Activated gamma-delta T cell treated with anti-CD3 and anti-CD28 coated beads, Interleukin-2, amount 50 U/mL, for 16 hours (primary cell): ENCODE data around the gene ZSCAN20.
"Not testable (repeated sequence)": the region's sequence is repeated elsewhere in the genome, so short reads cannot be mapped to it uniquely, and the experiment has no call there.

Experiments
- DNase-seq: peaks from one replicate; pipeline ENCODE4 v3.0.0-alpha.2; 2020; ENCODE audit warnings: low read depth

The ZSCAN20 gene

GRCh38 chr1:33488624-33489023 lies 16.2 kb downstream of the ZSCAN20 start:
- no peak for DNase-seq

- no peak for DNase-seq
These were observed 22.5 kb downstream of the ZSCAN20 start for GRCh38 chr1:33494929-33495328.

- no peak for DNase-seq
These were observed 25.0 kb downstream of the ZSCAN20 start for GRCh38 chr1:33497410-33497809.

- DNase-seq, result no peak
These were observed 28.1 kb downstream of the ZSCAN20 start for GRCh38 chr1:33500547-33500946.

GRCh38 chr1:33501309-33501708 lies 28.9 kb downstream of the ZSCAN20 start:
- no peak for DNase-seq

GRCh38 chr1:33501774-33502173 lies 29.3 kb downstream of the ZSCAN20 start:
- DNase-seq, result no peak

DNA sequence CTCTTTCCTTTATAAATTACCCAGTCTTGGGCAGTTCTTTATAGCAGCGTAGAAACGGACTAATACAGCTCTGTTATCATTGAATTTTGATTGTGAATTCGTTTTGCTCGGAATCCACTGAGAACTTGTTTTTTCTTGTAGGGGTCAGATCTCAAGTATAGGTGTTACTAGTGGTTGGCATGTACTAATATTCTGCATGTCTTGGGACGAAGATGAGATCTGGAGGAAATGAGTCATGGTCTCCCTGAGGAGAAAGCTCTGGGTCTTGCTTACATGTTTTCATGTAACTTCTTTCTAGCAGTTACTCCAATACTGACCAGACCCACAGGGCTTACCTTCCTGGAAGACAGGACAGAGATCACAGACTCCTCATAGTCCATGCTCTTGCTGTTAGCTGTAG lies 30.3 kb downstream of the ZSCAN20 start:
- no peak for DNase-seq

GRCh38 chr1:33503506-33503905 lies 31.1 kb downstream of the ZSCAN20 start:
- DNase-seq, result no peak

GRCh38 chr1:33507661-33508060 lies 35.2 kb downstream of the ZSCAN20 start:
- no peak for DNase-seq

GRCh38 chr1:33508151-33508550 lies 35.7 kb downstream of the ZSCAN20 start:
- no peak for DNase-seq

GRCh38 chr1:33509276-33509675 lies 36.8 kb downstream of the ZSCAN20 start:
- DNase-seq, result not testable (repeated sequence)

DNA sequence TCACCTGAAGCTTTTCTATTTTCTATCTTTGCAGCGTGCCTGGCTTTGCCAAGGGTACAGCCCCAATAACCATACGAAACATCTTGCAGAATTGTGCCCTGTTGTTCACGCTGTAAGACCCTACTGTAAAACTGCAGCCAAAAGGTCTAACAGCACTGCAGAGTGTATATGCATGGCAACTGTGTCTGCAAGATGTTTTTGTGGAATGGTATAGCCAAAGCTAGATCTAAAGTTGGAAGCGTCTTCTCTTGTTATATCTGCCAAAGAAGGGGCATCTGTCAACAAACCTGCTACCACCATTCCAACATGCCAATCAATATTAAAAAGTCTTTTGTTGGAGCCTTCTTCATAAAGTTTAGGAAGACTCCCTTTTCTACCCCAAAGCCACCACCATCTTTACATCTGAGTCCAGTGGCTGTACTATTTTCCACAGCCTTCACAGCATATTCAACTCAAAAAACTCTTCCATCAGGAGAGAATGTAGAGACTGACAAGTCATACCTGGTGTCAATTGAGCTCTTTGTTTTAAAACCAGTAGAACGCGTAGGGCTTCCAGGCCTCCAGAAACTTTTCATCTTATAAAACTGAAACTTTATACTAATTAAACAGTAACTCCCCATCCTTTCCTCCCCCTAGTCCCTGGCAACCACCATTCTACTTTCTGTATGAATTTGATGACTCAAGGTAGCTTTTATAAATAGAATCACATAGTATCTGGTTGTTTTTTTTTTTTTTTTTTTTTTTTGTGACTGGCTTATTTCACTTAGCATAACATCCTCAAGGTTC lies 40.0 kb downstream of the ZSCAN20 start:
- DNase-seq, result no peak

- no peak for DNase-seq
These were observed 42.7 kb downstream of the ZSCAN20 start for GRCh38 chr1:33515112-33515511.

GRCh38 chr1:33515607-33516006 lies 43.2 kb downstream of the ZSCAN20 start:
- no peak for DNase-seq

DNA sequence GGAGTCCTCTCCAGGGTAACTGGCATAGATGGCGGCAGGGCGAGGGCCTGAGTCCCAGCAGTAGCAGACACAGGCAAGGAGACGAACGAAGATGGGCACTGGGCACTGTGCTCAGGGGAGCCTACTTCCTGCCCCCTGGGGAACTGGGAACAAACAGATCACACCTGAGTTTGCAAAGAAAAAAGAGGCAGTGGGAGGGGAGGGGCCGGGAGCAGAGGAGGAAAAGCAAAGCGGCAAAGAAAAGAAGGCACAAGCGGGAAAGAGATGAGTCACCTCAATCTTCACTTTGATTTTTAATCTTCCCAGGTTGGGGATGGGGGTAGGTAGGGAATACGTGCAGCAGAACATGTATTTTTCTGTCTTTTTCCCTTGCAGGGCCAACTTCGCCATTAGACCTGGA lies 44.0 kb downstream of the ZSCAN20 start:
- DNase-seq, result no peak

DNA sequence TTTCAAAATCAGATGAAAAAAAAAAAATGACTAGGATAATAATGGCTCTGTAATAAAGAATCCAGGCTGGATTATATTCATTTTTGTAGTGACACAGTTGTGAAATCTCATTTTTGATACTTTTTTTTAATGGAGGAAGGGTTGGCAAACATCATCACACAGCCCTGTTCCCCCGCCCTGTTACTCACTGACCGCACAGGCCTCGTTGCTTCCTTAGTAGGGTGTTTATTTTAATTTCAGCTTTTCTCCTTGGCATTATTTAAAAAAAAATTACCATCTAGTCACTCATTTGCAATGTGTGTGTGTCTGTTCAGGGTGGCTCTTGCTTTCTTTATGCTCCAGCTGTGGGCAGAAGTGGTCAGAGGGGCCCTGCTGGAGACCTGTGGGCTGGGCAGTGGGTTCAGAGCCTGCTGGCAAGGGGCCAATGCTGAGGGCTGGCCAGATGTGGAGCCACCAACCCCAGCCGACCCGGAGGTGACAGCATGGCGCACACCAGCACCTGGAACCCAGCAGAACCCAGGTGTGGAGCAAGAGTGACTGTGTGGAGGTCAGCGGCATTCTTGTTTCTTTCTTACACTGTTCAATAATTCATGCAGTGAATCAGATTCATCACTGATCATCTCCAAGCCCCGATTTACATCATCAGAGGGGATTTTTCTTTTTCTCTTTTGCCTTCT lies 44.6 kb downstream of the ZSCAN20 start:
- no peak for DNase-seq

DNA sequence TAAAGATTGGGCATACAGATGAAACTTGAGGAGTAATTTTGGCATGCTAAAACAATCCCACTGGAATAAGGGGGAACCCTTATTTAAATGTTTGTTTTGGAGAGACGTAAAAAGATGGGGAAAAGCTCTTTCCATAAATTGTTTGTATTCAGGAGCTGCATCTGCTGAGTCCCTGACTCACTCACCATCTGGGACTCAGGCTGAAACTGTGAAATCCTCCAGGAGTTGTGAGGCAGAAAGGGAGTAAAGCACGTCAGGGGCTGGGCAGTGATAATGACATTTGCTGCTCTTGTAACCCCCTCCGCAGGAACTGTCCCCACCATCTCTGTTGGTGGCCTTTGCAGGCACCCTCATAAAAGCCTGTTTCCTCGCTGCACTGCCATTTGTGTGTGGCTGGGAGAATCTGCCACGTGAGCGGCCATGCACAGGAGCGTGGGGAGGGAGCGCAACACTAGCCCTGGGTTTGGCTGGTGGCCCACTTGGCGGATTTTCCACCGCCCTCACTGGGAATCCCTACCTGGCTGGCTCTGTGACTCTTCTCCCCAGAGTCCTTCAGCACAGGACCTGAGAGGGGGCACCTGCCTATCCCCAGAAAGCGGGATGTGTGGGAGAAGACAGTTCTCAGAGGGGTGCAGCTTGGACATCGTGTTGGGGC lies 45.3 kb downstream of the ZSCAN20 start:
- no peak for DNase-seq

- DNase-seq, result no peak
These were observed 46.9 kb downstream of the ZSCAN20 start for GRCh38 chr1:33519240-33519884.

DNA sequence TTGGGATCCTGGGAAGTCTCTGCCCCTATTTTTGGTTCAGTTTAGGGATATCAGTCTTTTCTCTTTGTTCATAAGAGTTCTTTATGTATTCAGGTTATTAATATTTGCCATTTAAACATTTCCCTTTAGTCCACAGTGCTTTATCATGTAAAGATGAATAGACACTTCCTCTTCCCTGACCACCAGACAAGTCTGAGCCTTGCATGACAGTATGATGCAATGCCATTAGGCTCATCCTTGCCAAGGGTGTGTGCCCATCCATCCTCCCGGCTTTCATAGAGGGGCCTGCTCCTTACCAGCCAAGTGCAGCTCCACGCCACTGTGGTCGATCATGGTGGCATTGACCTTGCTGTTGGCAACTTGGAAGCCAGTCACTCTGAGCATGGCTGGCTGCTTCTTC lies 52.1 kb downstream of the ZSCAN20 start:
- DNase-seq, result no peak

GRCh38 chr1:33527934-33528333 lies 55.5 kb downstream of the ZSCAN20 start:
- DNase-seq, result no peak

GRCh38 chr1:33529957-33530356 lies 57.5 kb downstream of the ZSCAN20 start:
- no peak for DNase-seq

GRCh38 chr1:33532250-33532649 lies 59.8 kb downstream of the ZSCAN20 start:
- DNase-seq, result no peak

- no peak for DNase-seq
These were observed 60.5 kb downstream of the ZSCAN20 start for GRCh38 chr1:33532936-33533335.
